ENCODE measurements around the gene PLXNC1.

Gene PLXNC1

DNA sequence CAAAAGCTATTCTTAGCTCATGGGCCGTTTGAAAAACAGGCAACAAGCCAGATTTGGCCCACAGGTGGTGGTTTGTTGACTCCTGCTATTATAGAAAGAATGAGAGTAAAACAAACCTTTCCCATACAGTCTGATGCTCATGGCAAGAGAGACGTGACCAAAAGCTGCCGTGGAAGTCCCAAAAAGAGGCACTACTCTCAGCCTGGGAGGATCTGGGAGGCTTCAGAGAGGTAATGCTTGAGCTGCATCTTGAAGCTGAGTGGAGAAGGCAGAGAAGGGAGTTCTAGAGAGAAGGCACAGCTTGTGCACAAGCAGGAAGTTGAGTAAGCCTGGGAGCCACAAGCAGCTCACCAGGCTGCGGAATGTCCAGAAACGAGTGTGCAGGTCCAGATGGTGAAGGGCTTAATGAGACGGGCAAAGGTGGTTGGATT lies 9.6 kb downstream of the PLXNC1 start:
- DNase-seq (ENCODE audit: low read depth): no peak

DNA sequence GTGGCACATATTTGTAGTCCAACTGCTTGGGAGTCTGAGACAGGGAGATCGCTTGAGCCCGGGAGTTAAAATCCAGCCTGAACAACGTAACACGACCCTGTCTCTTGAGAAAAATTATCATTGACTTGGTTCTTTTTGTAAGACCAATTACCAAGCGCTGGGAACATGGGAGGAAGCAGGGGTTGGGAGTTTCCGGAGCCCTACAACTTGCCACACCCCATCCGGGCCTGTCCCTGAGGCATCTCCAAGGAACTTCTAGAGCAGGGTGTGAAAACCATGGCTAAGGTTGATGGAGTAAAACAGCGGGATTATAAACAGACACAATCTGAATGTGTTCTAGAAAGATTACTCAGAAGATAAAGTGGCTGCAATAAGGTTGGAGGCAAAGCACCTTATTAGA lies 10.3 kb downstream of the PLXNC1 start:
- no peak for DNase-seq (ENCODE audit: low read depth)

DNA sequence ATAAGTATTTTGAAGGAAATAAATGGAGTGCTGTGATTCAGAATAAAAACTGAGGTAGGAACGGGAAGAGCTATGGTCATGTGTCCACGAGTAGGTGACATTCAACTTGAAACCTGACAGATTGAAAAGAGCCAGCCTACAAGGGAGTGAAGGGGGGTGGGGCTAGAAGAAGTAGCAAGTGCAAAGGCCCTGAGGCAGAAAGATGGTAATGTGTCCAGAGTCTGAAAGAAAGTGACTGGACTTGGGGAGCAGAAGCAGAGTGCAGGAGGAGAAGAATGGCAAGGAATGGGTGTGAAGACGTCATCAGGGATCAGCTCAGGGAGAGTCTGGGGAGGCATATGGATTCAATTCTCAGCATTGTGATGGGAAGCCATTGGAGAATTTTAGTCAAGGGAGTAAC lies 13.7 kb downstream of the PLXNC1 start:
- DNase-seq (ENCODE audit: low read depth): no peak

DNA sequence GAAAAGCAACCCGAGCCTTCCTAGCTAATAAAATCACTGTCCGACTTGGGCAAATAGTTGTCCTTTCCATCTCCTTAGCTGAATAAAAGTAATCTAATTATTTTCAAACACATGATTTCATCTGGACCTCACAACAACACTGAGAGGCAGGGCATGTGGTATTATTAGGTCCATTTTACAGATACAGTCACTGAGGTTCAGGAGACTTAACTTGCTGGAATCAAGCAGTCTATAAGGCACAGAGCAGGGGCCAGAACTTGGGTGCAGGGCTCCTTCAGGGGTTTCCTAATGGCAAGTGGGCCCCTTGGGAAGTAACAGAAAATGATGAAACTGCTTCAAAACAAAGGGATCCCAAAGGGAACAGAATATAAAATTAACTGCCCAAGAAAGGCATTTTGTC lies 15.5 kb downstream of the PLXNC1 start:
- DNase-seq (ENCODE audit: low read depth): no peak

DNA sequence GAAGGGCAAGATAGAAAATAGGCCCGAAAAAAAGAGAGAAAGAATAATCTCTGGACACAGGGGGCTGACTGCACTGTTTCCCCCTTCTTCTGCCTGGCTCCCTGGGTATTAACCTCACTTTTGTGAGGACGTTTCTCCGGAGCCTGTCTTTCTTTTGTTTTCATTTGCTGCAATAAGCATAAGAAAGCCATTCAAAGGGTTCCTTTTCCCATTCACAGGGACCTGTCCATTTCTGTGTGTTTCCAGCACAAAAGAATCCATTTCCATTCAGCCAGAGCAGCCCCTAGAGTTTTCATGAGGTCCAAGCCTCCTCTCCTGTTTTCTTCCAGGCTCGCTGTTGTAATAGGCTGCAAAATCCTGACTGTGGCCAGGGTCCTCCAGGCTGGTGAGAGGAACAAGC lies 16.8 kb downstream of the PLXNC1 start:
- DNase-seq (ENCODE audit: low read depth): no peak

DNA sequence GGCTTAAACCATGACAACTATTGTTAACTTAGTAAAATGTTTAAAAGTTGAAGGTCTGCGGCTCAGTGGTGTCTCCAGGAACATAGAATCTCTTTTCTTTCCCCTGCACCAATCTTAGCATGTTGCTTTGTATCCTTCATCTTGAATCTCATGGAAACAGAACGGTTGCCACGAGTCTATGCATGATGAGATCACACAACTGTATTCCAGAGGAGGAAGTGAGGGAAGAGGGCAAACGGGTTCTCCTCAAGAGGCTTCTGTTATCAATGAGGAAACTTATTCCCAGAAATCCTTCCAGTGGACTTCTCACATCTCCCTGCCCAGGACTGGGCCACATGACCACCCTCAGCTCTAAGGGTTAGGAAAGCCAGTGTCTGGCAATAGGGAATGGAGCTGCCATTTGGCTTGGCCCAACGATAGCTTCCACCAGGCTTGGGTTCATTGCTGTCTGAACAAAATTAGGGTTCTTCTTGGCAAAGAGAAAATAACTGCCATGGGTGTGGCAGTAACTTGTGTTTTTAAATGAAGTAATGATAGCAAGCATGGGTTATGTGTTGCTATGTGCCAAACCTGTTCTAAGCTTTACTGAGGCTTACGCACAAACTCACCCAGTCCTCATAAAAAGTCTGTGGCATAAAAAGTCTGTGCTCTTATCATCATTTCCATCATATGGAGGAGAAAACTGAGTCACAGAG lies 17.4 kb downstream of the PLXNC1 start:
- DNase-seq (ENCODE audit: low read depth): no peak

DNA sequence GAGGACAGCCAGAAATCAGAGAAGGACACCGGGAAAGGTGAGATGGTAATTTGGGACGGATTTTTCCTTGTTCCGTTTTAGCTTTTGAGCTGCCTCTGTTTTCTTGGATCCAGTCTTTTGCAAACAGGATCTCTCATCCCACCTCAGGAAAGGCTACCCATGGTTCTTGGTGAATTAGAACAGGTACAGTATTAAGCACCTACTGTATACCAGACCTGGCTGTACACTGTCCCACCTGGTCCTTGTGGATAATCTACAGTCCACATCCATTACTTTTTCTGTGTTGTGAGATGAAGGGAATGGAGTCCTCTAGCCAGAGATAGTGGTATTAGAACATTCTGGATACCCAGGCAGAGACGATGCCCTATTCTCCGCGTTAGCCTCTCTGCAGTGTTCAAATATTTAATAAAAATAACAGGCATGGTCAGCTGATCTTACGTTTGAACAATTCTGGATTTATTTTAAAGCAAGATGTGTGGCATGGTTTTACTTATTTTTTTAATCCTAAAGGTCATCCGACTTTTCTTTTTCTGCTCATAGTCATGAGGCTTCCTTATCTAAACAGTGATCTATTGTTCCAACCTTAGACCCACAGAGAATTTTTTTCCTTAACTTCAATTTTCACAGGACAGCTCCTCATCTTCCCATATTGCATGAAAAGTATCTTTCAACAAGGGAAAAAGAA lies 18.8 kb downstream of the PLXNC1 start:
- DNase-seq (ENCODE audit: low read depth): no peak

DNA sequence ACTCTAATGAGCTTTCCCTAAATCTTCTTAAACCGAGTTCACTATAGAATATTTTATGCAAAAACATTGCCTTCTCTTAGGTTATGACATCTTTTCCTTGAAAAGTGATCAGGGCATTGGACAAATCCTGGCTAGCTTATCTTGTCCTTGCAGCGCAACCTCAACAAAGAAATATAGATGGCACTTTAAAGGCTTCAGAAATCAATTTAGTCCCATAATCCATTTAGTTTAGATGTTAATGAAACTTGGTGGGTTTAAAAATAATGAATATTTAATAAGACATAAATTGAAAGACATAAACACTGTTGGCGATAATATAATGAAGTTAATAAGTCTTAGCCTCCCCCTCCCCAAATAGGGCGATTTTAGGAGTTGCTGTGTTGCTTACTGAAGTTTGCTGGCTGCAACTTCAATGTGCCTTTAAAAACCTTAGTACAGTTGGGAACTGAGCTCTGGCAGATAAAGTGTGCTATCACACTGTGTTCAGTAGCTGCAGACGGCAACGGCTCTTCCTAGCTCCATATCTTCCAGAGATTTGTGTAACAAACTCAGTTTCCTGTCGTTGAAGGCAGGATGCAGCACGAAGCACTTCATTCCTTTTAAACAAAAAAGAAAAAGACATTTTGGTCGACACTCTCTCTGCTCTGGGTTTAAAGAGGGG lies 19.5 kb downstream of the PLXNC1 start:
- no peak for DNase-seq (ENCODE audit: low read depth)

DNA sequence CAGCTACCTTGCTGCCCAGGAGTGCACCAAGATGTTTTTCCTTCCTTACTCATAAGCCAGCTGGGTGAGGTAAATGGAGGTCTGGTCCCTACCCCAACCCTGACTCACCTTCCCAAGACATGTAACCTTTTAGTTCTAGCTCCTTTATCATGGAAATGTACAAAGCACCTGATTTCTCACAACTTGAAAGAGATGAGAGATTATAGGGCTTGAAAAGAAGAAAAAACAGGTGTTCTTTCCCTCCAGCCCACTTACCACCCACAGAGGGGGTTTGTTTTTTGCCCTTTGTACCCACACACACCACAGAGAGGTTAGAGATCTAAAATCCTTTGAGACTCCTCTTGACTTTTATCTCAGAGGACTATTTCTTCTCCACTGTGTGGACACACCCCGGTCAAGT lies 21.1 kb downstream of the PLXNC1 start:
- DNase-seq (ENCODE audit: low read depth): no peak

DNA sequence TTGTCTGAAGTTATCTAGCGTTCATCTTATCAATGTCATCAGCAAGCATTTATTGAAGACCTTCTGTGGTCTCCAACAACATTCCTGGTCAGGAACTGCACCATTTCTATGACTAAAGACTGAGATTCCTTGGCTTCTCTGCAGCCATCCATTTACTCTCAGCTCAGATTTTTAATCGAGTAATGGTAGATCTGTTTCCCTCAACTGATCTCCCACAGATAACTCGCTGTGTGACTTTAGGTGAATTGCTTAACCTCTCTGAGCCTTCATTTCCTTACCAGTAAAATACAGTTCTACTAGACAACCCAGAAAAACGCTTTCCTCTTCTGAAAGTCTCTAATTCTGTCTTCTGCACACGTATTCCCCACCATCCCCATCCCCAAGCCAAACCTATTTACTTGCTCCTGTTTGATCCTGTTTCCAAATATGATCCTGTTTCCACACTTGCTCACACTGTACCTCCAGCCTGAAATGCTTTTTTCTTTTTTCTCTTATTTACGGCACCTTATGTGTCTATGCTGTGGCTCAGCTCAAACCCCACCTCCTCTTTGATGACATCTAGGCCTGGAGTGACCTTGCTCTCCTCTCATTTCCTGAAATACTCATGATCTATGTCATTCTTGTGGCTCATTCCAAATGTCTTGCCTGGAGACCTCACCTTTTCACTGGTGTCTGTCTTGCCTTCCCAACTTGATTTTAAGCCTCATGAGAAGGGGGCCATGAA lies 21.8 kb downstream of the PLXNC1 start:
- peak; percentile 46 for DNase-seq (ENCODE audit: low read depth)

DNA sequence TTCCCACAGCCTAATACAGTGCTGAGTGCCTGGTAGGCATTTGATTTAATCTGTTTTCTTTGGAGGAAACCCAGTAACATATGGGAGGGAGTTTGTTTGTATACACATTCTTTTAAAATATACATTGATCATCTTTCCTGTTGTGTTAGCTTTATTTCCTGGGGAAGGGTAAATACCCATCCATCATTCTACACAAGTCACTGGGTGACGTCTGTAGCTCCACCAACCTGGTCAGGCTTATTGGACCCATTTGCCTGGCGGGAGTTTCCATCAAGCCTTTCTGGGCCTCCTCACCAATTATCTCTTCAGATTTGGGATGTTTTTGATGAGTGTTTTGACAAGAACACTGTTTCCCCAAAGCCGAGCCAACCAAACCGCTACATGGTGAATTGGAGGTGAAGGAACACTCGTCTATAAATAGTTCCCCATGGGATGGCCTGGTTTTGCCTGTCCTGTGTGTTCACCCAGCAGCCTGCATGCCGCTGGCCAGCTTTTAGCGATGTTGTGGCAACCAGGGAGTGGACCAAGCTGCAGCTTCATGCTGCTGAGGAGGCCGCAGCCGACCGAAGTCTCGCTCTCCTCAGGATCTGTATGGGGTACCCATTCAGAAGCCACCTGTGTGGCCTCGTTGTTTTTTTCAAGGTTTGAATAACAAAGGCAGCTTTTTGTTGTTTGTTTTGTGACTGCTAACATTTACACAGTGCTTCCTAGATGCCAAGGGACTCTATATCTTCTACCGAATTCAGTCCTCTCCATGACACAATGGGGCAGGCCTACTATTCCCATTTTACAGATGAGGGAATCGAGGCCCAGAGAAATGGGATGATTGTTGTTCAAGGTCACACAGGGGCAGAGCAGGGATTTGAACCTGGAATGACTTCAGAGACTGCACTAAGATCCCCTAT lies 22.6 kb downstream of the PLXNC1 start:
- DNase-seq (ENCODE audit: low read depth): no peak

DNA sequence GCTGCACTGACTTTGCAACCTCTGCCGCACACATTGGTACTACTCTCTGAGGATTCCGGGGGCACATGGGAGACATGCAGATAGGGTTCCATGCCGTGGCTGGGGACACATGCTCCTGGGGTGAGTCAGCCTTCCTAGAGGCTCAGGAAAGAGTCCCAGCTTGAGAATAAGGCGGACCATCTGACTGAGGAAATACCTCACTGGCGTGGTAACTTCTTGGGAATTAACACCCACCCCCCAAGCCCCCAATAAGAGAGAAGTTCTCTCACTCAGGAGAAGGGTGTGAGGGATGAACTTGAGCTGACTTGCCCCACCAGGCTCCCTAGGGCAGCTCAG lies 23.2 kb downstream of the PLXNC1 start:
- peak; percentile 79 for DNase-seq (ENCODE audit: low read depth)

DNA sequence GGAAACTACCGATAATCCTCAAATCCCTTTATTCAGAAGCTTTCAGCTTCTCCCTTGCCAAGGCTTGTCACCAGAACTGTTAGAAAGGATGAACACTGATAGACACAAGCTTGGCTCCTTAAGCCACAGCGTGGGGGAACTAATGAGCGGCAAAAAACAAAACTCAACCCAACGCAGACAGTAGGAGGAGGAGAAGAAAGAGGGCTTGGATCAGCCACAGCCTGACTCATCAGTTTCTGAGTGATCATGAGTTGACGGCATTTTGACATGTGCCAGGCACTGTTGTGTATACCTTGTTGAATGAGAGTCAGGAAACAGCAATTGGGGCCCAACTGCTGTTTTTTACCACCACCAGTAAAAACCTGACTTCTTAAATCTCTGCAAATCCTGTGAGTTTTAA lies 23.7 kb downstream of the PLXNC1 start:
- peak; percentile 60 for DNase-seq (ENCODE audit: low read depth)

DNA sequence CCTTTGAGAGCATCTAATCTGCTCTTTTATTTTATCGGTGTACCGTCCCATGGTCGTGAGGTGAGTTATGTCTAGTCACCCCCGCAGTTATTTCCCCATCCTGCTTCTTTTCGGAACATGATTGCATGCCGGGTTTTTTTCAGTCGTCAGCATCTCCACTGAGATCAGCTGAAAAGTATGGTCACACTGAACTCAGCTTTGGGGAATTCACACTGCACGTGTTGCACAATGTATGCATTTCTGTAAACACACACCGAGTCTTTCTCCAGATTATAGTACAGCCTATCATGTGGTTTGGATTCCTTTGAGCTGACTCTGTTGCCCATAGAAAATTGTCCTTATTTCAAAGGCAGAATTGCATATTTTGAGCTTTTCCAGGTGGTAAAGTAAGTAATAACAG lies 24.6 kb downstream of the PLXNC1 start:
- peak; percentile 98 for DNase-seq (ENCODE audit: low read depth)

DNA sequence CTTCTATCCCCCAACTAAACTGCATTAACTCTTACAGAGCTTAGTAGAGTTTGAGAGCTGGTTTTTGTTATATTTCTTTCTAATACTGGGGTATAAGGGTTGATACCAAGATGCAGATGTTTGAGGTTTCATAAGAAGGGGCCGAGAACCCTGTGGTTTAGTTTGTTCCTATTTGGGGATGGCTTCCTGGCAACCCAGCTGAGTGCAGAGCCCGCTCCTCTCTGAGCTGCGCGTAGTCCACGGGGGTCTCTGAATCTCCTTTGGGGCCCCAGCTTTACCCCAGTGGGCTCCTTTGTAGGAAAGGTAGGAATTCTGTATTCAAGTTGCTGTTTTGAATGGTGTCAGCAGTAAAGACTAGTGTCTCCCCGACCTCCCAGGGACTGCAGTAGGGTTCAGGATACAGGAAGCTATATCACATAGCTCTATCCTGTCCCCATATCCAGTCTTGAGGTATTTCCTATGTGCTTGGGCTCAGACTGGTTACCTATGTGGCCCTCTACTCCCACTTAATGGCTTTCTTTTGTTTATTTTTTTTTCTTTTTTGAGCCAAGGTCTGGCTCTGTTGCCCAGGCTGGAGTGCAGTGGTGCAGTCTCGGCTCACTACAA lies 25.4 kb downstream of the PLXNC1 start:
- DNase-seq (ENCODE audit: low read depth): no peak

DNA sequence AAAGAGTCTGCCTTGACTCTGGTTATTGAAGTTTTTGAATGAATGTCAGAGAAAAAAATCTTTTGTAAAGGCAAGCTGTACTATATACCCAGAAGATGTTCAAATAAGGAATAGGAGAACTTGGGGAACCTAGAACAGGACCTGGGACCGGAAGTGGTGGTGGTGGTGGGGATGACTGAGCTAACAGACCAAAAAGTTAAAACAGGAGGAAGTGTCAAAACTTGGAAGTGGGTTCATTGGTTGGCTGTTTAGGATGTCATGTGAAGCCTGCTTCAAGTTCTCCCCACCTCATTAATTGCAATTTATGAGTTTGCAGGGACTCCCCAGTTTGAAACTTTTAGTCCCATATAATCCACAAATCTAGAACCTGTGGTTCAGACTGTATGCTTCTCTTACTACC lies 26.2 kb downstream of the PLXNC1 start:
- DNase-seq (ENCODE audit: low read depth): no peak

DNA sequence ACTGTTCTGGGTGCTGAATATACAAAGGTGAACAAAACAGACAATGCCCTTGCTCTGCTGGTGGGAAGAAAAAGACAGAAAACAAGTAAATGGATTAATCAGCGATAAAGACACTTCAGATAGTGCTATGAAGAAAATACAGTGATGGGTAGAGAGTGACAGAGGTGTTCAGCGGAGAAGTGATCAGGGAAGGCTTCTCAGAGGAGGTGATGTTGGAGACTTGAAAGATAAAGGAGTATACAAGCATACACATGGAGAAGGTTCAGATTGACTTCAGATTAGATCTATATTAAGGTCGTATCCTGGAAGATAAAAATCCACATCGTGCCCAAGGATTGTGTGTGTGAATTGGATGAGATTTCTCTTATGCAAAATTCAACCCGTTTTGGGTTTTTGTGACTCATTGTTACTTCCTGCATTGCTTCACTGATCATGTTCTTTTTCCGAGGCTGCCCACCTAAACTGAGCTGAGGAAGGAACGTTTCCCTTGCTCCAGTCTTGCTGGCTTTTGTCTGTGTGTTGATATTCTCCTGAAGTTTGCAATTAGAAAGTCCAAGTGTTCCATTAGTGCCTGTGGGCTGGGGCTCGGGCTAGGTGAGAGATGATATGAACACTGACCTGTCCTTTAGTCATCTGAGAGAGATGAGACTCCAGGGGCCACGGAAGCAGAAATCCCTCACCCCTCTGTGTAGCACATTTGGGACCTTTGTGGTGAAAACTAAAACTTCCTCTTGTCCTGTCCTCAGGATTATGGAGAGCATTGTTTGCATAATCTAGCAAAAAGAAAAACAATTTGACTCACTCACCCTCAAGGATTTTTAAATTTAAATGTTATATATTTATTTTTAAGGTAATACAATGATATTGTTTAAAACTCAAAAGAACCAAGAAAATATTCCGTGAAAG lies 27.6 kb downstream of the PLXNC1 start:
- peak; percentile 57 for DNase-seq (ENCODE audit: low read depth)

DNA sequence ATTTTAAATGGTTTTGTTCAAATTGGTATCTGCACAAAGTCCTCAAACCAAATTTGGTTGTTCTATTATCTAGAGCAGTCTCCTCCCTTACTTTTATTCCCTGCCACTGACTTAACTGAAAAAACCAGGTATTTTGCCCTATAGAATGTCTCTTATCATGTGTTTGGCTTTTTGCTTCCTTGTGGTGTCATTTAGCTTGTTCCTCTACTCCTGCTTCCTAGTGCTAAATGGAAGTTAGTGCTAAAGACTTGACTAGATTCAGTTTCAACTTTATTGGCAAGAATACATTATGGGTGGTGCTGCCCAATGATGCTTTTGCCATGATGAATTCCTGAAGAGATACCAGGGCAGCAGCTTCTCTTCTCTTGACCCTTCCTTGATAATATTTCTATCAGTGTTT lies 29.7 kb downstream of the PLXNC1 start:
- DNase-seq (ENCODE audit: low read depth): no peak

DNA sequence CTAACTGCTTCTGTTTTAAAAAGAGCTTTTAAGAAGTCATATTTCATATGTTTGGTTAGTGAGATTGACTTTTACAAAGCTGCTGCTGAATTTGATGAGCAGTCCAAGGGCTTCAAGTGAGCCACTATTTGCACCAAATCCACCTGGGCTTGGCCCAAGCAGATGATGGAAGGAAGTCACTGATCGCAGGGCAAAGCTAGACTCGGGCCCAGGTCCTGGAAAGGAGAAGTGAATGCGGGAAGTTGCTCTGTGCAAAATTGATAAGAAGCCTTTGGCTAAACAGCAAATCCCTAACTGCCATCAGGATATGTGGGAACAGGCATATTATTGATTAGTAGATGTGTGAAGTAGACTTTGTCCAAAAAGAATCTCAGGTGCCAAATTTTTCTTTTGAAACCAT lies 30.5 kb downstream of the PLXNC1 start:
- no peak for DNase-seq (ENCODE audit: low read depth)

DNA sequence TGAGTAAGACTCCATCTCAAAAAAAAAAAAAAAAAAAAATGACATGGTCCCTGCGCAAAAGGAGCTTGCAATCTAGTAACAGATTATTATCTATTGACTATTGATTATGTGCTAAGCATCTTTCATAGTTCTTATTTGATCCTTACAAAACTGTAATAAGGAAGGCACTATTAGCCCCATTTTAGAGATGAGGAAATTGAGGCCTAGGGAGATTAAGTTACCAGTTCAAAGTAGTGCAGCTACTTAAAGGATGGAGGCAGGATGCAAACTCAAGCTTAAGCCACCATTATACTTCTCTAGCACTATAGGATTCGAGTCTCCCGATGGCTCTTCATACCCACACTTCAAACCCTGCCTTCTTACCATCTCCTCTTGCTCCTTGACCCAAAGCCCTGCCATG lies 31.3 kb downstream of the PLXNC1 start:
- no peak for DNase-seq (ENCODE audit: low read depth)
